Mucosa of descending colon (tissue), 3 donors: ENCODE results near the gene GPC3. TPM values are rescaled to one million over a fixed set of nuclear protein-coding genes. Genes with fewer than 3 reads are reported as not detected.

ENCODE experiments used
- ATAC-seq: fragments of 200-7000 bp; cut with Tn5 transposase; one replicate; pipeline ENCODE4 v1.9.1; 2020; ENCODE audit warnings: mild to moderate bottlenecking, moderate library complexity
- DNase-seq, 3 donors: peaks; one replicate each; pipeline ENCODE4 v3.0.0-alpha.2; 2020
- H3K36me3 ChIP-seq: fragments of 200-600 bp; one replicate; pipeline ENCODE4 v1.8.0; 2021; ENCODE audit warnings: low read depth, mild to moderate bottlenecking
- H3K4me1 ChIP-seq: fragments of 200-600 bp; one replicate; pipeline ENCODE4 v1.8.0; 2021; ENCODE audit warnings: low read depth, mild to moderate bottlenecking
- H3K4me3 ChIP-seq: fragments of 200-600 bp; one replicate; pipeline ENCODE4 v1.8.0; 2021; ENCODE audit warnings: mild to moderate bottlenecking
- H3K9me3 ChIP-seq: fragments of 200-600 bp; one replicate; pipeline ENCODE4 v1.8.0; 2021; ENCODE audit warnings: mild to moderate bottlenecking
- intact Hi-C, 2 donors: fragments of 100-400 bp; cut with DNase I in 1 of 2; cut with micrococcal nuclease in 1 of 2; formaldehyde crosslinking; loops; one replicate each; pipeline versions ENCODE4 v1.11.0 to v1.11.1; 2022; cut with DNase I, micrococcal nuclease
- total RNA-seq, 3 donors: library from RNA; stranded (reverse); fragmentation: NEBNext Ultra II Directional in 2 of 3; extraction: Animal tissue kit (Norgen Biotek cat#: 25700) in 2 of 3; gene quantifications; one replicate each; pipeline versions ENCODE4 v1.2.1 to v1.2.4, GENCODE V29; 2021 to 2023
- TF ChIP-seq, protein P1 (sequence below): fragments of 200-600 bp; IDR thresholded peaks from one replicate; pipeline ENCODE4 v1.8.0; 2022; ENCODE audit warnings: antibody characterized with exemption, mild to moderate bottlenecking
- donor health status: DM: no; HTN: no; CAD: no; lungs with moderate emphysema.
- donor health status: DM: no; HTN: no; CAD: no.
- donor health status: DM: no; HTN: yes; CAD: no.

GPC3 gene
- total RNA-seq, 3 donors from 2014 or later, result 0.55 to 2.8 (median 2.1) TPM

- no peak for DNase-seq
- TF ChIP-seq, protein P1, sequence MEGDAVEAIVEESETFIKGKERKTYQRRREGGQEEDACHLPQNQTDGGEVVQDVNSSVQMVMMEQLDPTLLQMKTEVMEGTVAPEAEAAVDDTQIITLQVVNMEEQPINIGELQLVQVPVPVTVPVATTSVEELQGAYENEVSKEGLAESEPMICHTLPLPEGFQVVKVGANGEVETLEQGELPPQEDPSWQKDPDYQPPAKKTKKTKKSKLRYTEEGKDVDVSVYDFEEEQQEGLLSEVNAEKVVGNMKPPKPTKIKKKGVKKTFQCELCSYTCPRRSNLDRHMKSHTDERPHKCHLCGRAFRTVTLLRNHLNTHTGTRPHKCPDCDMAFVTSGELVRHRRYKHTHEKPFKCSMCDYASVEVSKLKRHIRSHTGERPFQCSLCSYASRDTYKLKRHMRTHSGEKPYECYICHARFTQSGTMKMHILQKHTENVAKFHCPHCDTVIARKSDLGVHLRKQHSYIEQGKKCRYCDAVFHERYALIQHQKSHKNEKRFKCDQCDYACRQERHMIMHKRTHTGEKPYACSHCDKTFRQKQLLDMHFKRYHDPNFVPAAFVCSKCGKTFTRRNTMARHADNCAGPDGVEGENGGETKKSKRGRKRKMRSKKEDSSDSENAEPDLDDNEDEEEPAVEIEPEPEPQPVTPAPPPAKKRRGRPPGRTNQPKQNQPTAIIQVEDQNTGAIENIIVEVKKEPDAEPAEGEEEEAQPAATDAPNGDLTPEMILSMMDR, result no peak
- Histone ChIP-seq H3K4me1 (no peaks in the 10 kb centered on the region), H3K36me3 (no peaks in the 10 kb centered on the region), H3K9me3 (no peaks in the 10 kb centered on the region), H3K4me3 (no peak overlapping the region)
- ATAC-seq, result no peak
- intact Hi-C loops, result no loop called here
Measured at GRCh38 chrX:133909888-133910287, 75.5 kb downstream of the GPC3 start.

DNA sequence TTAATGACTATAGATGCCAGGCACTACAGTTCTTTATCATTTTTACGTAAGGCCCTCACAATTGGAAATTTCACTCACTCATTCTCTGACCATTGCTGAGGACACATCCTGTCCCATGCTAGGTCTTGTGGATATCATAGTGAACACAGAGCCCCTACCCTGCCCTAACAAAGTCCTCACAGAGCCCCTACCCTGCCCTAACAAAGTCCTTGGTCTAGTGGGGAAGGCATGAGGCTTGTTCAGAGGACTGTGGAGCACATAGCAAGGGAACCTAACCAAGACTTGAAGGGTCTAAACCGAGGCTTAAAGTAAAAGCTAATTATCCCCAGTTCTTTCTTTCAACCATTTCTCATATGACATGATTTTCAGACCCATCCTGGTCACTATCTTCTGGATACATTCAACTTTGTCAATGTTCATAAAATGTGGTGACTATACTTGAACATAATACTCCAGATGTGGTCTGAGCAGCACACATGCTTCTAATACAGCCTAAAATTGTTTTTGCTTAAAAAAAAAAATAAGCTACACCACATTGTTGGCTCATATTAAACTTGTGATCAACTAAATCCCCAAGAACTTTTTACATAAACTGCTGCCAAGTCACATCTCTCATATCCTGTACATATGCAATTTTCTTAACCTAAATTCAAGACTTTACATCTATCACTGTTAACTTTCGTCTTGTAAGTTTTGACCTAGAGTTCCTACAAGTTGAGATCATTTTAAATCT lies 77.0 kb downstream of the GPC3 start:
- DNase-seq, result no peak
- intact Hi-C loops, result no loop called here
- no peak for ATAC-seq

DNA sequence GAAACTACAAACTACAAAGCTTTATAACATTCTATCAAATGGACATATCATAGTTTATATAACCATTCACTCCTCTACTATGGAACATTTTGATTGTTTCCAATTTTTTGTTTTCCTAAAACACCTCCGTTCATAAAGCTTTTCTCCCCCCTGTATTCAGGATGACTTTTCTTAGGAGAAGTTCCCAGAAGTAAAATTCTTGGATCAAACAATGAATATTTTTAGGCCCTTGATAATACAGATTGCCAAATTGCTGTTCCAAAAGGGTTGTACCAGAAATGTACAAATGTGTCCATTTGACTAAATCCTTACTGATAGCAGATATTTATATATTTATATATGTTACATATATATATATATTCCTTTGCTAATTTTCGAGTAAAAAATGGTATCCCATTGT lies 77.8 kb downstream of the GPC3 start:
- Histone ChIP-seq H3K4me3 (no peak overlapping the region), H3K4me1 (no peaks in the 10 kb centered on the region), H3K36me3 (no peaks in the 10 kb centered on the region), H3K9me3 (no peaks in the 10 kb centered on the region)
- DNase-seq, result no peak
- no peak for ATAC-seq
- intact Hi-C loops, result no loop called here
- TF ChIP-seq, protein P1, result no peak

More for the DNA sequence above, 77.0 kb downstream of the GPC3 start:
- H3K36me3 ChIP-seq, result no peaks in the 10 kb centered on the region
- TF ChIP-seq, protein P1, result no peak
- H3K9me3 ChIP-seq, result no peaks in the 10 kb centered on the region
- H3K4me3 ChIP-seq, result no peak overlapping the region
- H3K4me1 ChIP-seq, result no peaks in the 10 kb centered on the region

DNA sequence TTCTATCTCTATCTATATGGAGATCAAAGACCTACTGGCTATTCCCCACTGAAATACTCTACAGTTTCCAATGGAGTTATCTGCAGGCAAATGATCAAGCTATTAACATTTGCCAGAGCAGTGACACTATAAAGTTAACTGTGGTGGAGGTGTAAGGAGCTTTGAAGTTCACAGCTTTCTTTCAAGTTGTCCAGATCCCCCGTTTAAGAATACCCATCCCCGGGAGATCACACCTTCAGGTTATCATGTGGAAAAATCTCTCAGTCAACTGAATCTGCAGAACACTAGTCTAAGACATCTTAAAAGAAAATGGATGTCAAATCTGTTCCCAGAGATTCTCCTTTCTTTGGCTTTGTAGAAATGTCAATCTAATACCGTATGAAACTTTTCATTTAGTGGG lies 80.1 kb downstream of the GPC3 start:
- ATAC-seq, result no peak
- intact Hi-C loops, result no loop called here
- no peak for DNase-seq
- TF ChIP-seq, protein P1, result no peak
- Histone ChIP-seq H3K4me1 (no peaks in the 10 kb centered on the region), H3K9me3 (no peaks in the 10 kb centered on the region), H3K36me3 (no peaks in the 10 kb centered on the region), H3K4me3 (no peak overlapping the region)

GRCh38 chrX:133897593-133898163 lies 87.7 kb downstream of the GPC3 start:
- H3K36me3 ChIP-seq, result no peaks in the 10 kb centered on the region
- H3K9me3 ChIP-seq, result no peaks in the 10 kb centered on the region
- TF ChIP-seq, protein P1, result no peak
- ATAC-seq (no peak), DNase-seq (no peak)
- H3K4me3 ChIP-seq, result no peak overlapping the region
- no peaks in the 10 kb centered on the region for H3K4me1 ChIP-seq
- intact Hi-C loops, result no loop called here
